ENCODE data around the gene CYGB.

Gene CYGB

DNA sequence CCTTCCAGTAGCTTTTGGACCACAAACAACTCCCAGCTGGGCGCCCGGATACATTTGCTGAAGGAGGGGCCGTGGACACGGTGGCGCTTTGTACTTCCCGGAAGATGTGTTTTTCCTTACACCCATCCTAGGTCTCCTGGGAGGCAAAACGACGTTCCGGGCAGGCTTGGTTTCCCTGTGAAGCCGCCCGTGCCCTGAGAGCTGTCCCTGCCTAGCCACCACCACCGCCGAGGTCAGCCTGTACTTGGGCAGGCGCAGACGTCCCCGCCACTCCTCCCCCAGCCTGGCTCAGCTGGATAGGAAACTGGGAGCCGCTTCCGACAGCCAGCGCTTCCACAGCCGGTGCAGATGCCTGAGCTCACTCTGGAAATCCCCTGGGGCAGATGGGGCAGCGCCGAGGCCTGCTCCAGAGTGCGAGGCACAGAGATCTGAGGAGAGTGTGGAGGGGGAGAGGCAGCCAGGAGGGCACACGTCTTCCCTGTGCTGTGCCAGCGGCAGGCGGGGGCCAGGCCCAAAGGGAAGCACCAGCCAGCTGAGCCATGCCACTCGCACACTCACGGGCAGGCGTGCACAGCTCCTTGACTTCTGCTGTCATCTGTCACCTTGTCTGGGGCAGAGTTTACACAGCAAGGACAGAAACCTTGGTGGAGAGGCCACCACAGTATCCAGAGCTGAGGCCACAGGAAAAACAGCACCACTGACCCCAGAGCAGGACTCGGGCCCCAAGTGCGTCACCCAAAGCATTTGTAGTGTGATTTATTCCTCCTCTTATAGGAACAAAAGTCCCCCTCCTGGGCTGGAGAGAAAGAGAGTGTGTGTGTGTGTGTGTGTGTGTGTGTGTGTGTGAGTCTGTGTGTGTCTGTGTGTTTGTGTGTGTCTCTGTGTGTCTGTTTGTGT is 39.3 kb downstream of the CYGB start:
- peak overlapping the region; percentile 2 to 62 for H3K9ac ChIP-seq (ENCODE audit: low read length in 2 of 2)
- H3K27me3 ChIP-seq (ENCODE audit: control insufficient read depth in 1 of 2, insufficient read depth in 2 of 2, low read length in 2 of 2) = no peaks in the 10 kb centered on the region
- peak overlapping the region in 1 of 2 donors; percentile 8 for H3K4me3 ChIP-seq (ENCODE audit: low read length in 2 of 2)
- no peaks in the 10 kb centered on the region for H3K36me3 ChIP-seq (ENCODE audit: control insufficient read depth in 2 of 2, insufficient read depth in 2 of 2, low read length in 2 of 2)
- peak overlapping the region; percentile 75 for H3K27ac ChIP-seq (ENCODE audit: low read length)
- peaks cover 57% of the 10 kb centered on the region for H3K4me1 ChIP-seq (ENCODE audit: control insufficient read depth, insufficient read depth, low read length)
- no peaks in the 10 kb centered on the region for H3K9me3 ChIP-seq (ENCODE audit: control insufficient read depth in 2 of 2, low read length in 2 of 2)

- Histone ChIP-seq H3K9me3 (ENCODE audit: control insufficient read depth in 2 of 2, low read length in 2 of 2) (no peaks in the 10 kb centered on the region), H3K27me3 (ENCODE audit: control insufficient read depth in 1 of 2, insufficient read depth in 2 of 2, low read length in 2 of 2) (no peaks in the 10 kb centered on the region), H3K36me3 (ENCODE audit: control insufficient read depth in 2 of 2, insufficient read depth in 2 of 2, low read length in 2 of 2) (no peaks in the 10 kb centered on the region), H3K4me1 (ENCODE audit: control insufficient read depth, insufficient read depth, low read length) (peaks cover 59% of the 10 kb centered on the region), H3K9ac (ENCODE audit: low read length in 2 of 2) (peak overlapping the region in 1 of 2 donors; percentile 29), H3K4me3 (ENCODE audit: low read length in 2 of 2) (no peak overlapping the region), H3K27ac (ENCODE audit: low read length) (peak overlapping the region; percentile 75)
Observed at GRCh38 chr17:76497699-76497978, 39.9 kb downstream of the CYGB start.

- H3K9ac ChIP-seq (ENCODE audit: low read length in 2 of 2) = no peak overlapping the region
- peaks cover 50% of the 10 kb centered on the region for H3K4me1 ChIP-seq (ENCODE audit: control insufficient read depth, insufficient read depth, low read length)
- no peak overlapping the region for H3K4me3 ChIP-seq (ENCODE audit: low read length in 2 of 2)
- H3K27ac ChIP-seq (ENCODE audit: low read length) = no peak overlapping the region
- no peaks in the 10 kb centered on the region for H3K9me3 ChIP-seq (ENCODE audit: control insufficient read depth in 2 of 2, low read length in 2 of 2)
- no peaks in the 10 kb centered on the region for H3K36me3 ChIP-seq (ENCODE audit: control insufficient read depth in 2 of 2, insufficient read depth in 2 of 2, low read length in 2 of 2)
- H3K27me3 ChIP-seq (ENCODE audit: control insufficient read depth in 1 of 2, insufficient read depth in 2 of 2, low read length in 2 of 2) = no peaks in the 10 kb centered on the region
Observed at GRCh38 chr17:76496464-76496863, 41.0 kb downstream of the CYGB start.

DNA sequence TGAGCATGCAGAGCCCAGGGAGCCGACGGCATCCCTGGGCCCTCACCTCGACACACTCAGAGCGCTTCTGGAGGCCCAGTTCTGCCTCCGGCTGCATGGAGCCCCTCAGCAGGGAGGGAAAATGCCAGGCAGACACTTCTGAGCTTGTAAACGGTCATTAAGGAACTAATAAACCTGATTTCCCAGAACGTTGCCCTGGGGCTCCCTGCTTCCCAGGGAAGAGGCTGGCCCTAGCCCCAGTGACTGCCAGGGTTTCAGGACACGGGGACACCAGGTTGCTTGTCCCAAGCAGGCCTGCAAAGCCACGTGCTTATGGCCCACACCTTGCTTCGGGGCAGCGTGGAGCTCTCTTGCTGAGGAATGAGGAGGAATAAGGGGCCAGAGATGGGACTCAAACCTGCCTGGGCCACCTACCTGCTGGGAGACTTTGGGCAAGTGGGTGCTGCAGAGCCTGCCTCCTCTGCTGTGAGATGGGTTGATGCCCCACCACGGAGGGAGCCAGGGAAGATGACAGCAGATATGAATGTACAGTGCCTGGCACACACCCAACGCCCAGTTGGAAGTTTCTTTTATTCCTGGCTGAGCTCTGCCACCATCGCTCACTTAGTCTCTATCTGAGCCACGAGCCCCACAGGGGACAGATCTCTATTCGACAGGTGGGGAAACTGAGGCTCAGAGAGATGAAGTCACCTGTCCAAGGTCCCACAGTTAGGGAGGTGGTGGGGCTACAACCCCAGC is 41.7 kb downstream of the CYGB start:
- Histone ChIP-seq H3K4me3 (ENCODE audit: low read length in 2 of 2) (no peak overlapping the region), H3K36me3 (ENCODE audit: control insufficient read depth in 2 of 2, insufficient read depth in 2 of 2, low read length in 2 of 2) (no peaks in the 10 kb centered on the region), H3K9ac (ENCODE audit: low read length in 2 of 2) (peak overlapping the region in 1 of 2 donors; percentile 13), H3K27ac (ENCODE audit: low read length) (no peak overlapping the region), H3K27me3 (ENCODE audit: control insufficient read depth in 1 of 2, insufficient read depth in 2 of 2, low read length in 2 of 2) (no peaks in the 10 kb centered on the region), H3K4me1 (ENCODE audit: control insufficient read depth, insufficient read depth, low read length) (peaks cover 44% of the 10 kb centered on the region), H3K9me3 (ENCODE audit: control insufficient read depth in 2 of 2, low read length in 2 of 2) (no peaks in the 10 kb centered on the region)

DNA sequence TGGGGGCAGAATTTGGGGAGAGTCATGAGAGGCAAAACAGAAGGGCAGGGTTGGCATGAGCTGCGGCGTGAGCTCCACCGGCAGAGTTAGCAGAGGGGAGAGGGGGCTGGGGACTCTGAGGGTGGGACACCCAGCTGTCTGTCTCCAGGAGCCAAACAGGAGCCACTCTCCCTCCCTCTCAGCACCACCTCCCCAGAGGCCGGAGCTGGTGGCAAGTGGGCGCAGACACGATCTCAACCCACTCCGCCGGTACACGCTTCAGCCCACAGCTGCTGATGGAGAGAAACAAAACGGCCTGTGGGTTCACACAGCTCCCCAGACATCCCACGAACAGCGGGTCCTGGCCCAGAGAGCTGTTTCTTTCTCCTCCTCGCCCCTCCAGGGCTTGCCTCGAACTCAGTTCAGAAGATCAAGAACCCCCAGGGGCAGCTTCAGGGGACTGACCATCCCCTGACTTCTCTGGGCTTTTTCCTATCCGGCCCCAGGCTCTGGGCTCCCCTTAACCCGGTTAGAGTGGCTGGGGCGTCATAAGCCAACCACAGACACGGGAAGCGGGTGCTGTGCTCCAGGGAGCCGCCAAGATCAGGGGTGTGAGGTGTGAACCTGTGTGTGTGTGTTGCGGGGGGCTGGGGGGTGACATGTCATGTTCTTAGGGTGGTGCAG is 43.9 kb downstream of the CYGB start:
- peaks cover 26% of the 10 kb centered on the region for H3K4me1 ChIP-seq (ENCODE audit: control insufficient read depth, insufficient read depth, low read length)

DNA sequence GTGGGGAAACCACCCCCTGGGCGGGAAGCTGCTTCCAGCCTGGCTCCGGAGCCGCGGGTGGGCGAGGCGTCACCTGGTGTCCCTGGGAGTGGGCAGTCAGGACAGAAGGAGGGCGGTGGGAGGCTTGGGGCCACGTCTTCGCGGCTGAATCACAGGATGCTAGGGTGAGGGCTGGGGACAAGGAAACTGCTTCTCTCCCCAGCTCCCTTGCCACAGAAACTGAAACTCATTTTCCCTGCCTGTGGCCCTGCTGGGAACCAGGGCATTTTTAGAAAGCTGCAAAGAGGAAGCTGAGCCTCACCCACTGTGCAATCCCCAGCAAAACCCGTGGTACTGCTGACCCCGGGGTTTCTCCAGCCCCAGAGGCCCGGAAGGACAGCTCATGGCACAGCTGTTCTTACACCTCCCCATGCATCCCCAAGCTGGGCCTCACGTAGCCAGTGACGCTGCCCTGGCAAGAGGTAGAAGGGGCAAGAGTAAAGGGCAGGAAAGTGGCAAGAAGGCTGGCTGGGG is 44.5 kb downstream of the CYGB start:
- no peaks in the 10 kb centered on the region for H3K9me3 ChIP-seq (ENCODE audit: control insufficient read depth in 2 of 2, low read length in 2 of 2)
- no peaks in the 10 kb centered on the region for H3K36me3 ChIP-seq (ENCODE audit: control insufficient read depth in 2 of 2, insufficient read depth in 2 of 2, low read length in 2 of 2)
- H3K27me3 ChIP-seq (ENCODE audit: control insufficient read depth in 1 of 2, insufficient read depth in 2 of 2, low read length in 2 of 2) = no peaks in the 10 kb centered on the region
- H3K4me3 ChIP-seq (ENCODE audit: low read length in 2 of 2) = no peak overlapping the region
- peaks cover 20% of the 10 kb centered on the region for H3K4me1 ChIP-seq (ENCODE audit: control insufficient read depth, insufficient read depth, low read length)
- no peak overlapping the region for H3K9ac ChIP-seq (ENCODE audit: low read length in 2 of 2)
- H3K27ac ChIP-seq (ENCODE audit: low read length) = no peak overlapping the region

More for the DNA sequence above, 43.9 kb downstream of the CYGB start:
- Histone ChIP-seq H3K9ac (ENCODE audit: low read length in 2 of 2) (no peak overlapping the region), H3K36me3 (ENCODE audit: control insufficient read depth in 2 of 2, insufficient read depth in 2 of 2, low read length in 2 of 2) (no peaks in the 10 kb centered on the region), H3K4me3 (ENCODE audit: low read length in 2 of 2) (no peak overlapping the region), H3K27ac (ENCODE audit: low read length) (no peak overlapping the region), H3K27me3 (ENCODE audit: control insufficient read depth in 1 of 2, insufficient read depth in 2 of 2, low read length in 2 of 2) (no peaks in the 10 kb centered on the region), H3K9me3 (ENCODE audit: control insufficient read depth in 2 of 2, low read length in 2 of 2) (no peaks in the 10 kb centered on the region)

DNA sequence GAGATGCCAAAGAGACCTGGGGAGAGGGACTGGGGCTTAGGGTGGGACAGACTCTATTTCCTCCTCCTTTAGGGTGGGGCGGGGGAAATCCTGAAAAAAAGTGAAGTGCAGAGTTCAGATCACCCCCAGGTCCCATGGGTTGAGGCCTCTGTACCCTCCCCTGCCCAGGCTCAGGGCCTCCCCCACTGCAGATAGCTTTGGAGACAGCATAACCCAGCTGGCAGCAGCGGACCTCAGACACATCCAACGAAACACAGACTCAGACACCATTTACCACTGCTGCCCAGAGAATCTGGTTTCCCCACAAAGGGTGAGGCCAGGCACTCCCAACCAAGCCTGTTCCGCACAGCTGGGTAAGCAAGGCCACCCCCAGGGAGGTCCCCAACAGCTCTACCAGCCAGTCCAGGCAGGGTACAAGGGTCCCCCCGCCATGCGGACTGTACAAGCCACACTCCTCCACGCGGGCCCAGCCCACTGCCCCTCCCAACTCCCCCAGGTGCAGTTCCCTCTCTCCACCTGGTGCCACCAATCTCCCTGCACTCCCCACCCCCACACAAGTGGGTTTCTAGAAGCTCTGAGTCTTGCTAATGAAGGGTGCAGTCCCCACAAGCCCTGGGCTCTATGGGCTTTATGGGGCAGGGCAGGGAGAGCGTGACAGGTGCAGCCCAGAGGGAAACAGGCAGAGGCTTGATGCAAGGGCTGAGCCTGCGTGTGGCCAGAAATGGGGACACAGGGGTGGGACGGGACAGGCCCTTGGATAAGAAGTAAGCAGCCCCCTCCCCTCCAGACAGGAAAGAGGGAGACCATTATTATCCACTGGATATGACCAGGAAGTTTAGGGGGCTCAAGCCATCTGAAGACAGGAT is 45.2 kb downstream of the CYGB start:
- Histone ChIP-seq H3K36me3 (ENCODE audit: control insufficient read depth in 2 of 2, insufficient read depth in 2 of 2, low read length in 2 of 2) (no peaks in the 10 kb centered on the region), H3K4me1 (ENCODE audit: control insufficient read depth, insufficient read depth, low read length) (peaks cover 13% of the 10 kb centered on the region), H3K27ac (ENCODE audit: low read length) (no peak overlapping the region), H3K4me3 (ENCODE audit: low read length in 2 of 2) (no peak overlapping the region), H3K9me3 (ENCODE audit: control insufficient read depth in 2 of 2, low read length in 2 of 2) (no peaks in the 10 kb centered on the region), H3K27me3 (ENCODE audit: control insufficient read depth in 1 of 2, insufficient read depth in 2 of 2, low read length in 2 of 2) (no peaks in the 10 kb centered on the region), H3K9ac (ENCODE audit: low read length in 2 of 2) (no peak overlapping the region)

DNA sequence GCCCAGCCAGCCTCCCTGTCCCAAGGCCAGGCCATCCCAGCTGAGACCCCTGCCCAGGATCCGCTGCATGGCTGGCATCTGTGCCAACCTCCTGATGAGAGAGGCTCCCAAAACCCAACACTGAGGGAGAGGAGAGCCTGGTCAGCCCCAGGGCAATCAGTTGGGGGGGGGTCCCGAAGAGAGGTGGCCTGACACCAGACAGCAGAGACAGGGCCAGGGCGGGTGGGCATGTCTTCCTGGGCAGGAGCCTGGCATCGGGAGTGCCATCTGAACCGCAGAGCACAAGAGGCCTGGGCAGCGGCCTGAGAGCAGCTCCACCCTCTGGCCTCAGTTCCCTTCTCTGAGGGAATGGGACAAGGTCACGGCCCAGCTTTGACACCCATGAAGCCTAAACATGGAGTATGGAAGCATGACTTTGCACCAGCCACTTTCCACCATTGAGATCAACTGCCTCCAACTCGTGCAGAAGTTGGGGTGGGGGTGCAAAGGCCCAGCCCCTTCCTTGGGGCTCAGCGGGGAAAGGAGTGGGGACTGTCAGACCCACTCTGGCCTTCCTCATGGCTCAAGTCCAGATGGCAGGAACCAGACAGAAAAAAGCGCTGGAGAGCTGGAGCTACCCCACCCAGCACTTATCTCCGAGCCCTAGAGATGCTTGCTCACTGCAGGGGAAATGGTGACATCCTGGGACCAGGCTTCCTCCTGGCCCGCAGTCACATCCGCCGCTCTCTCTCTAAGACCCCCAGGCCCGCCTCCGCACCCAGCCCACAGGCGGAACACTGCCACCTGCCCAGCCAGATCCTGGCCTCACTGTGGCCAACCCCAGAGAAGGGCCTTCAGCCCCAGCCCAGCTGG is 46.0 kb downstream of the CYGB start:
- Histone ChIP-seq H3K9ac (ENCODE audit: low read length in 2 of 2) (no peak overlapping the region), H3K36me3 (ENCODE audit: control insufficient read depth in 2 of 2, insufficient read depth in 2 of 2, low read length in 2 of 2) (no peaks in the 10 kb centered on the region), H3K4me3 (ENCODE audit: low read length in 2 of 2) (no peak overlapping the region), H3K27me3 (ENCODE audit: control insufficient read depth in 1 of 2, insufficient read depth in 2 of 2, low read length in 2 of 2) (no peaks in the 10 kb centered on the region), H3K9me3 (ENCODE audit: control insufficient read depth in 2 of 2, low read length in 2 of 2) (no peaks in the 10 kb centered on the region), H3K27ac (ENCODE audit: low read length) (no peak overlapping the region), H3K4me1 (ENCODE audit: control insufficient read depth, insufficient read depth, low read length) (peaks cover 9% of the 10 kb centered on the region)

GRCh38 chr17:76490112-76490710 is 47.3 kb downstream of the CYGB start:
- Histone ChIP-seq H3K27ac (ENCODE audit: low read length) (no peak overlapping the region), H3K4me3 (ENCODE audit: low read length in 2 of 2) (no peak overlapping the region), H3K4me1 (ENCODE audit: control insufficient read depth, insufficient read depth, low read length) (peaks cover 9% of the 10 kb centered on the region), H3K9ac (ENCODE audit: low read length in 2 of 2) (no peak overlapping the region), H3K36me3 (ENCODE audit: control insufficient read depth in 2 of 2, insufficient read depth in 2 of 2, low read length in 2 of 2) (no peaks in the 10 kb centered on the region), H3K9me3 (ENCODE audit: control insufficient read depth in 2 of 2, low read length in 2 of 2) (no peaks in the 10 kb centered on the region), H3K27me3 (ENCODE audit: control insufficient read depth in 1 of 2, insufficient read depth in 2 of 2, low read length in 2 of 2) (no peaks in the 10 kb centered on the region)
